ENCODE measurements around the gene UBL4B. TPM values are rescaled to one million over a fixed set of nuclear protein-coding genes. Genes with fewer than 3 reads are reported as not detected.
"Not testable (repeated sequence)": the region's sequence is repeated elsewhere in the genome, so short reads cannot be mapped to it uniquely, and the experiment has no call there.

UBL4B gene
- total RNA-seq, 1 experiment from 2014 or later, result not detected

- Mint-ChIP-seq H3K4me3 (no peak overlapping the region), H3K9me3 (no peaks in the 10 kb centered on the region; a peak in 1 of 5 replicates), H3K4me1 (no peaks in the 10 kb centered on the region), H3K36me3 (ENCODE audit: insufficient read depth in 1 of 3, low read depth in 3 of 3) (no peaks in the 10 kb centered on the region), H3K27ac (no peak overlapping the region), H3K27me3 (ENCODE audit: low read depth) (peaks cover 99% of the 10 kb centered on the region)
- H3K27ac ChIP-seq (ENCODE audit: insufficient read length, low read depth, low read length), result no peak overlapping the region
- peaks cover 22% of the 10 kb centered on the region for H3K27me3 ChIP-seq (ENCODE audit: insufficient read depth, low read length)
- no peak overlapping the region for H2BK5ac ChIP-seq (ENCODE audit: insufficient read length, low read length)
- H3K14ac ChIP-seq (ENCODE audit: insufficient read depth, low read length), result no peak overlapping the region
- no peak overlapping the region for H2BK12ac ChIP-seq (ENCODE audit: insufficient read length, low read depth, low read length)
- no peak overlapping the region for H3K9ac ChIP-seq (ENCODE audit: extremely low read depth, insufficient read length, low read length)
- DNase-seq, result no peak
- H4K5ac ChIP-seq (ENCODE audit: insufficient read length, low read depth, low read length), result no peak overlapping the region
- H3K9me3 ChIP-seq (ENCODE audit: control insufficient read depth, low read depth, low read length), result no peaks in the 10 kb centered on the region
- H2AK5ac ChIP-seq (ENCODE audit: insufficient read length, low read length), result no peak overlapping the region
- H3T11ph ChIP-seq (ENCODE audit: low read length), result no peak overlapping the region
- no CpG with 5 or more reads among the region's 3 CpGs for WGBS (ENCODE audit: extremely low coverage, insufficient read length, low lambda C conversion rate)
- no peaks in the 10 kb centered on the region for H3K79me2 ChIP-seq (ENCODE audit: insufficient read depth, low read length)
- H2BK120ac ChIP-seq (ENCODE audit: low read depth, low read length, poor library complexity, severe bottlenecking), result no peak overlapping the region
- H3K4ac ChIP-seq (ENCODE audit: low read depth, low read length), result no peak overlapping the region
- H2BK15ac ChIP-seq (ENCODE audit: low read depth, low read length), result no peak overlapping the region
- H3K4me1 ChIP-seq (ENCODE audit: insufficient read depth, low read length), result no peaks in the 10 kb centered on the region
- H3K4me2 ChIP-seq (ENCODE audit: insufficient read depth, insufficient read length, low read length), result no peak overlapping the region
- H4K20me1 ChIP-seq (ENCODE audit: control insufficient read depth, insufficient read depth, insufficient read length), result no peaks in the 10 kb centered on the region
- TF ChIP-seq CTCF (conservative IDR thresholded peaks at IDR 0.05), result no peak
- H2AFZ ChIP-seq (ENCODE audit: low read length), result no peak overlapping the region
- H3K23ac ChIP-seq (ENCODE audit: insufficient read length, low read depth, low read length), result no peak overlapping the region
- no peak overlapping the region for H4K91ac ChIP-seq (ENCODE audit: insufficient read length, low read depth, low read length)
- no peaks in the 10 kb centered on the region for H3K79me1 ChIP-seq (ENCODE audit: insufficient read depth, low read depth, low read length, poor library complexity, severe bottlenecking)
- no peak overlapping the region for H3K18ac ChIP-seq (ENCODE audit: insufficient read length, low read depth, low read length)
- H3K56ac ChIP-seq (ENCODE audit: insufficient read length, low read depth, low read length), result no peak overlapping the region
- H2BK20ac ChIP-seq (ENCODE audit: low read depth, low read length, poor library complexity, severe bottlenecking), result no peak overlapping the region
- no peak overlapping the region for H4K8ac ChIP-seq (replicated peaks; ENCODE audit: insufficient read length, low read depth, low read length)
- no peaks in the 10 kb centered on the region for H3K23me2 ChIP-seq (ENCODE audit: insufficient read length, low read depth, low read length, poor library complexity, severe bottlenecking)
Measured at GRCh38 chr1:110076789-110077500, 35.3 kb upstream of the UBL4B start.

DNA sequence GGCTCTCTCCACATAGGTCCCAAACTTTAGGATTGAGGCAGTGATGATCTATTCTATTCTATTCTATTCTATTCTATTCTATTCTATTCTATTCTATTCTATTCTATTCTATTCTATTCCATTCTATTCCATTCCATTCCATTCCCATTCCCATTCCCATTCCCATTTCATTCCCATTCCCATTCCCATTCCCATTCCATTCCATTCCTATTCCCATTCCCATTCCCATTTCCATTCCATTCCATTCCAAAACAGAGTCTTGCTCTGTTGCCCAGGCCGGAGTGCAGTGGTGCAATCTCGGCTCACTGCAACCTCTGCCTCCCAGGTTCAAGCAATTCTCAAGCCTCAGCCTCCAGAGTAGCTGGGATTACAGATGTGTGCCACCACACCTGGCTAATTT is 32.2 kb upstream of the UBL4B start:
- not testable (repeated sequence) for H2BK12ac ChIP-seq (ENCODE audit: insufficient read length, low read depth, low read length); H3K36me3 Mint-ChIP-seq (ENCODE audit: insufficient read depth in 1 of 3, low read depth in 3 of 3); H3K4me1 ChIP-seq (ENCODE audit: insufficient read depth, low read length); H3K9ac ChIP-seq (ENCODE audit: extremely low read depth, insufficient read length, low read length); H4K8ac ChIP-seq (replicated peaks; ENCODE audit: insufficient read length, low read depth, low read length); H2BK15ac ChIP-seq (ENCODE audit: low read depth, low read length); H3T11ph ChIP-seq (ENCODE audit: low read length); H3K18ac ChIP-seq (ENCODE audit: insufficient read length, low read depth, low read length); DNase-seq; H2BK120ac ChIP-seq (ENCODE audit: low read depth, low read length, poor library complexity, severe bottlenecking); H3K4me2 ChIP-seq (ENCODE audit: insufficient read depth, insufficient read length, low read length); H3K79me1 ChIP-seq (ENCODE audit: insufficient read depth, low read depth, low read length, poor library complexity, severe bottlenecking); H3K14ac ChIP-seq (ENCODE audit: insufficient read depth, low read length); H2AK5ac ChIP-seq (ENCODE audit: insufficient read length, low read length); H3K23ac ChIP-seq (ENCODE audit: insufficient read length, low read depth, low read length); H2BK20ac ChIP-seq (ENCODE audit: low read depth, low read length, poor library complexity, severe bottlenecking); H4K5ac ChIP-seq (ENCODE audit: insufficient read length, low read depth, low read length); H3K9me3 Mint-ChIP-seq; H3K27ac Mint-ChIP-seq; H3K4ac ChIP-seq (ENCODE audit: low read depth, low read length); H4K91ac ChIP-seq (ENCODE audit: insufficient read length, low read depth, low read length); H3K9me3 ChIP-seq (ENCODE audit: control insufficient read depth, low read depth, low read length); H4K20me1 ChIP-seq (ENCODE audit: control insufficient read depth, insufficient read depth, insufficient read length); H3K27ac ChIP-seq (ENCODE audit: insufficient read length, low read depth, low read length); H2AFZ ChIP-seq (ENCODE audit: low read length); H3K4me3 Mint-ChIP-seq; H3K56ac ChIP-seq (ENCODE audit: insufficient read length, low read depth, low read length); H3K79me2 ChIP-seq (ENCODE audit: insufficient read depth, low read length); H2BK5ac ChIP-seq (ENCODE audit: insufficient read length, low read length)
- peaks cover 99% of the 10 kb centered on the region for H3K27me3 Mint-ChIP-seq (ENCODE audit: low read depth)
- peaks cover 13 to 22% of the 10 kb centered on the region in 2 experiments for H3K4me1 Mint-ChIP-seq
- WGBS (ENCODE audit: extremely low coverage, insufficient read length, low lambda C conversion rate), result no CpG with 5 or more reads among the region's 2 CpGs
- Histone ChIP-seq H3K27me3 (ENCODE audit: insufficient read depth, low read length) (peaks cover 33% of the 10 kb centered on the region), H3K23me2 (ENCODE audit: insufficient read length, low read depth, low read length, poor library complexity, severe bottlenecking) (peaks cover 10% of the 10 kb centered on the region)
